DLD1 (cell line): ENCODE data around the gene GABRQ.

Experiments used
- in situ Hi-C: cut with HindIII; loops from 2 replicates; pipeline ENCODE4 v1.10.0; 2017; ENCODE audit warnings: low sequenced_read_pairs

The GABRQ gene

DNA sequence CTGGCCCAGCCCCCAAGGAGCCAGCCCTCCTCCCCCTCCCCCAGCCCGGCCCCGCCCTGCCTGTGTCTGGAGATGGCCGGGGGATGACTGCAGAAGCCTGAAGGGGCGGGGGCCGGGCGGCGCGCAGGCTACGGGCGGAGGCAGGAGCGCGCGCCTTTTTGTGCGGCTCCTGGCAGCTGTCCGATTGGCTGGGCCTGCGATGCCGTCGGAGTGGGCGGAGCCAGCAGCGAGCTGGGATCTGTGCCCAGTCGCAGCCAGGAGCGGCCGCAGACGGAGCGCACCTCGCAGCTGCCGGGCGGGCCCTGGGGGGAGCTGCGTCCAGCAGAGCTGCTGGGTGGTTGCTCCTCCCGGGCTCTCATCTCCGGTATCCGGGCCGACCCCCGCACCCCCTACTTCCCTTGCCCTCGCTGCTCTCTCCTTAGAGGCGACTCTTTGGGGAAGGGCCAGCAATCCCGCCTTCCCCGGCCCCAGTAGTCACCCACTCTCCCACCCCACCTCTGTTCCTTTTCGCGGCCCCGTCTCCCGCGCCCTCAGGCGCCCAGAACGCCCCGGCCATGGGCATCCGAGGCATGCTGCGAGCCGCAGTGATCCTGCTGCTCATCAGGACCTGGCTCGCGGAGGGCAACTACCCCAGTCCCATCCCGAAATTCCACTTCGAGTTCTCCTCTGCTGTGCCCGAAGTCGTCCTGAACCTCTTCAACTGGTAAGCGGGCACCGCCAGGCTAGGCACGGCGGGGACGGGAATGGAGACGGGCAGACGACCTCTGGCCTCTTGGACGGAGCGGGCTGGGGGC lies at the start of gene GABRQ:
GABRQ (plus strand) TSS at position 247 of the 794 bp plus-strand sequence; CDS start at position 555, 308 bp downstream.
- in situ Hi-C loops, result no loop called here

DNA sequence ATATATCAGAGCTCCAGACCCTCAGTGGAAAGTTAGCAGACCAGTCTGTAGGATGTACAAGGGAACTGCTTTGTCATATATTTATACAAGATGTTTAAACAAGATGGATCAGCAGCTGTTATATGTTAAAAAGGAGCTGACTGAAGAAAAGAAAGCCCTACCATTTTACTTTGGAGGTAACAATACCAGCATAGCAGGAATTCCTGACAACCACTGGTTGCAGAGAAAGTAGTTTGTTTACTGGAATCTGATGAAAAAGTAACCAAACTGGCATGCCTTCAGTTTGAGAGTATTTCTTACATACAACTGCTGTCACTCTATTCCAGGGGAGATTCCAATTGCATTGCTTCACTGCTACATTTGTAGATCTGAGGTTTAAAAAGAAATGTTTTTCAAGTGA lies 49.5 kb upstream of the GABRQ start:
- in situ Hi-C loops, result no loop called here

DNA sequence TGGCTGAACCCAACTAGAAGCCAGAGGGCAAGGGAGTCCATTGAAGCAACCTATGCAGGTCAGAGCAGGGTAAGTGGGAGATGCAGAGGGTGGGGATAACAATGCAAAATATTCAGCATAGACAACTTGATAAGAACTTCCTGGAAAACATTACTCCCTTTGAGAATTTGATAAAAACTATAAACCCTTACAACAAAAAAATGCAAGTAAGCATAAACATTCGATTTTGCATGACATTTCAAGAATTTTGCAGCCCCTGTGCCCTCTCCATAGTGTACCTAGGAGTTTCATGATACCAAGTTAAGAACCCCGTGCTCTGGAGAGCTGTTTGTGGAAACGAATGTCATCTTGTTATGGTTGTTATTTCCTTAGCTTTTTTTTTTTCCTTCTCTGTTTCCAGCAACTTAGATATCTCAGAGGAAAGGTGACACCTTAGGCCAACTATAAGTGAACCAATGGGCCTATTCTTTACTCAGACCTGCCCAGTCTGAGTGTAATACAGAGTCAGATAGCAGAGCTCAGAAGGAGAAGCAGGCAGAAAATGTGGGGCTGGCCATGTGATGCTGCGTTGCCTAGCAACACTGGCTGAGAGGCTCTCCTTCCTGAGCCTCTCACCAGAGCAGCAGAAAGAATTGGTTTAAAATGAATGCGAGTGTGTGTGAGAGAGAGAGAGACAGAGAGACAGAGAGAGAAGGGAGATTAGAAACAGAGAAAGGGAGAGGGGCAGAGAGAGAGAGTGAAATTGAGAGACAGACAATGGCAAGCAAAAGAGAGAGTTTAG lies 36.7 kb upstream of the GABRQ start:
- in situ Hi-C loops, result no loop called here

DNA sequence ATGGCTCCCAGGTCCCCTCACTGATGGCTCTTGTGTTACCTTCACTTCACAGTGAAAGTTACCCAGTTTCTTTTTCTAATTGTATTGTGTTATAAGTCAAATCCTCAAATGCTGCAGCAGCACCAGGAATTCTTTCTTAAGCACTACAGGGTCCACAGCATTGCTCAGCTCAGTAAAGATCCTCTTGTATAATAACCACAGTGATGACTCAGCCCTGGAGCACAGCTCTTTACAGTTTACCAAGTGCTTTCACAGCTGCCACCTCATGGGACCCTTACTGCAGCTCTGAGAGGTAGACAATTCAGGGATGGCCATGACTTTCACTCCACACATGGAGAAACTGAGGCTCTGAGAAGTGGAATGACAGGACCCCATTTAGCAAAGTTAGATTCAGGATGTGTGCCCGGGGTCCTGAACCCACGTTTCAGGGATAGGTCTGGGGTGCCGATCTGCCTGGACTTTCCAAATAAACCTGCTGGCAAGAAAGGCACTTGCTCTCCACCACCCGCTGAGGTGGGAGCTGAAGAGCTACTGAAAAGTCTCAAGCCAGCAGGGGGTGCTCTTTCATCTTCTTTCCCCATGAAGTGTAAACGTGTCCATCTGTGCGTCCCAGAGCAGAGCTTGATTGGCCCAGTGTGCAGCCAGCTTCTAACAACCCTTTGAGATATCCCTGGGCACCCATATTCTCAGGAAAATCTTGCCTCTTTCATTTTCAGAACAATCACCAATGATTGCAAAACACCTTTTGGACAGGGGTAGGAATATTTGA lies 35.7 kb upstream of the GABRQ start:
- in situ Hi-C loops, result no loop called here

DNA sequence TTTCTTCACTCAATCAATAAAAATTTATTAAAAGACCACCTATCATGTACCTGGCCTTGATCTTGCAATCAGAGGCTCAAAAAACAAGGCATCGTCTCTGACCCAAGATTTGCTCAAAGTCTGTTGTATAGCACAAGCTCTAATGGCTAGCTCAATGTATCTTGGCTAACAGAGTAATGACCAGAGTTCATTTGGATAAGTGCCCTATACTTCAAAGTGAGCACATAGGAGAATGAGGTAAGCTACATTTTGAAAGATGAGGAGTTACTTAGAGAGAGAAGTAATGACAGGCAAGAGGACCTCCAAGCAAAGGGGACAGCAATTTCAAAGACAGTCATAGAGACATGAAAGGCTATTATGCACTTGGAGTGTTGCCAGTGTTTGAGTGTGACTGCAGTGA lies 22.9 kb upstream of the GABRQ start:
- in situ Hi-C loops, result no loop called here

DNA sequence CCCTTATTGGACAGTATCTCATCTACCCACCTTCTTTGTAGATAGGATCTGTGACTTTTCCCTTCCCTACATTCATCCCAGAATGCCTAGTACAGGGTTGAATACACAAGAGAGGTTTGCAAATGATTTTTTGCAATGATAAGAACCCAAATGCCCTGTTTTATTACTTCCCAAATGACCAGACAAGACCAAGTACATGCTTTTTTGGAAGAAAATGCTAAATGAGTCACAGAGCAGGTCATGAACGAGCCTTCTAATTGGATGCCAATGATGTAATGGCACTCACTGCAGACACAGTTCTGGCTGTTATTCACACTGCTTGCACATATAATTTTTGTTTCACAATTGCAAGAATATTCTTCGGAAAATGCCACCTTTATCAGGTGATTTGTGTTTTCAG lies 17.8 kb upstream of the GABRQ start:
- in situ Hi-C loops, result no loop called here

DNA sequence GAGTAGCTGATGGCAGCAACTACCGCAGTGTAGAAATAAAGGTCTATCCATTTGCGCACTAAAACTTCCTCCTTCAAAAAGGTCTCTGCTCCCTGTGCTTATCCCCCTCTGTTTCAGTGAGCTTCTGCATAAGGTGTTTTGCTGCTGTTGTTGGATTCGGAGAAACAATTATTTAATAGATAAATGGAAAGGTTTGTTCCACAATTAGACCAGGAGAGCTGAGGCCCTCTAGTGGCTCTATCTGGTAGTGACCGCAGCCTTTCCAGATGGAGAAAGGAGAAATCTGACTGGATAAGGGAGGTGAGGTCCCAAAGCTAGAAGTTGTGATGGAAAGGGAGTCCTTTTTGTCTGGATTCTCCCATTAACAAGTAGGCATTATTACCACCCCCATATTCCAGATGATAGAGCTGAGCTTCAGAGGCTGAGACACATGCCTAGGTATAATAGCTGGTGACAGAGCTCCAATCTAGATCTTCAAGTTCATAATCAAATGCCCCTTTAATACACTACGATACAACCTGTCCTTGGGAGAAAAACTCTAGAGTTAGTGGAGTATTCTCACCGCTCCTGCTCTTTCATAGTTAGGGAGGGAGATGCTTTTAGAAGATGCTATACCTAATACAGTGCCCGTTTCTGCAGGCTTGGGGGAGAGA lies 5.1 kb upstream of the GABRQ start:
- in situ Hi-C loops, result no loop called here

DNA sequence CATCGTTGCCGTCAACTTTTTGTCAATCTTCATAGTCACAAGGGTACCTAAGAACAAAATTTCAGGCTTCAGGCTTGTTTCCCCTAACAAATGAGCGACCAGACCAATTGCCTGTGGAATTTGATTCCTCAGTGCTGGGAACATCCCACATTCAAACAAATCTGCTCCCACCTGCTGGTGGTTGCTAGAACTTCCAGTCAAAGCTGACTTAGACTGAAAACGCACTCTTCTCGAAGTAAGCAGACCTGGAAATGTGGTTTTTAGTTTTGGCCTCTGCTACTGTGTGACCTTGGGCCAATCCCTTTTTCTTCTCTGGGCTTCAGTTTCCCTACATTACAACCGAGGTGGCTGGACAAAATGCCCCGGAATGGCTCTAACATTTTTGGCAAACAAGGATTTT lies 1.8 kb upstream of the GABRQ start:
- in situ Hi-C loops, result no loop called here

DNA sequence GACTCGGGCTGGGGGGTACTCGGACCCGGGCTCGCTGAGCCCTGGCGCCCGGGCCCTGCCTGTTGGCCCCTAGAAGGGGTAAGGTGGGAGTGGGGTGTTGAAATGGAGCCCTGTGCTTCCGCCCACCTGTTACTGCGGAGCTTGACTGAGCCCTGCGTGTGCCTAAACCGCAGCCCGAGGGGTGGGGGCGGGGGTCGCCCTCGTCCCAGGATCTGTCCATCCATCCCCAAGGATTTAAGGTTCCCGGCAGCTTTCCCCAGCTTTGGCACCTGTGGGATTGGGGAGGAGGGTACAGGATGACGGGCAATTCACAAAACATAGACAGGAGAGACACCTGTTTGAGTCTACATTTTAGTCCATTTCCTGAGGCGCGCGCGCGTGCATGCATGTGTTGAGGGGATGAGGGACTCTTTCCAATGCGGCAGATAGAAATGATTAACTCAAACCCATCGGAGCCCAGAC lies 779 bp downstream of the GABRQ start:
- in situ Hi-C loops, result no loop called here

DNA sequence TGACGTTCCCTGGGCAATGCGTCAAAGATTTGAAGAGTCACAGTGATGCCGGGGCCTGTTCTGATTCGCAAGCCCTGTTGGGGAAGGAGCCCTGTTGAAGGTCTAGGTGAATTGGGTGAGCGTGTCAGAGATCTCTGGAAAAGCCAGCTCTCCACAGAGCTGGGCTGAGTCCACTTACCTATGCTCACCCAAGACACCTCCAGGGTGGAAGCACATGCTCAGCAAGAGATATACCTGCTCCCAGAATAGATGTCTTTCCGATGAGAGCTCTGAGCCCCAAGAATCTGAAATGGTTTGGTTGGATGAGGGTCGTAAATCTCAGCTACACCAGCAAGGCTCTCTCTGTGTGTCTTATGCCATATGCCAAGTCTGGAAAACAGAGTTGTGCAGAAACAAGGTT lies 1.7 kb downstream of the GABRQ start:
- in situ Hi-C loops, result no loop called here

DNA sequence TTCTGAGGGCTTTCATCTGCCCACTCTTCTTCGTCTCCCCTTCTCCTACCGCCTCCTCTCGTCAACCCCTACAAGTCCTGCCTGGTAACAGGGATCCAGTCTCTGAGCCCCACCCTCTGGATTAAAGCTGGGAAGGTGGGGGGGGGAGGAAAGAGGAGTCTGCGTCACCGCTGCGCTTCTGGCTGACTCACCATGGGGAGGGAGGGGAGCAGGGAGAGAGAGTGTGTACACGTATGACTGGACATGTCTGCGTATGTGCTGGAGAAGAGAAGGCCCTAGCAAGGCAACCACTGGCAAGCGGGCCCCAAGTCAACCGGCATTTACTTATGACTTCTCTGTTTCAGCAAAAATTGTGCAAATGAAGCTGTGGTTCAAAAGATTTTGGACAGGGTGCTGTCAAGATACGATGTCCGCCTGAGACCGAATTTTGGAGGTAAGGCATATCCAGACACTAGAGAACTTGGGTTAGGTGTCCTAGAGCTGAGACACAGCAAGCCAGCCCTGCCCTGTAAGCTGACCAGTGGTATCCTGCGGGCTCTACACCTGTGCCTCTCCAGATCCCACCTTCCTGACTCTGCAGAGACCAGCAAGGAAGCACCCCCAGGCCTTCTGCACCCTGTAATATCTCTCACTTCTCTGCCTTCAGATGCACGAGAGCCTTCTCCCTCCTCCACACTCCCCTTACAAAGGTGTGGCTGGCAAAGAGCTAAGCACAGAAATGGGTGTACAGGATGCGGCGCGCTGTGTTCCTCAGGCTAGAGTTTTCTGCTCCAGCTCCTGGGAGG lies 2.5 kb downstream of the GABRQ start:
- in situ Hi-C loops, result no loop called here

DNA sequence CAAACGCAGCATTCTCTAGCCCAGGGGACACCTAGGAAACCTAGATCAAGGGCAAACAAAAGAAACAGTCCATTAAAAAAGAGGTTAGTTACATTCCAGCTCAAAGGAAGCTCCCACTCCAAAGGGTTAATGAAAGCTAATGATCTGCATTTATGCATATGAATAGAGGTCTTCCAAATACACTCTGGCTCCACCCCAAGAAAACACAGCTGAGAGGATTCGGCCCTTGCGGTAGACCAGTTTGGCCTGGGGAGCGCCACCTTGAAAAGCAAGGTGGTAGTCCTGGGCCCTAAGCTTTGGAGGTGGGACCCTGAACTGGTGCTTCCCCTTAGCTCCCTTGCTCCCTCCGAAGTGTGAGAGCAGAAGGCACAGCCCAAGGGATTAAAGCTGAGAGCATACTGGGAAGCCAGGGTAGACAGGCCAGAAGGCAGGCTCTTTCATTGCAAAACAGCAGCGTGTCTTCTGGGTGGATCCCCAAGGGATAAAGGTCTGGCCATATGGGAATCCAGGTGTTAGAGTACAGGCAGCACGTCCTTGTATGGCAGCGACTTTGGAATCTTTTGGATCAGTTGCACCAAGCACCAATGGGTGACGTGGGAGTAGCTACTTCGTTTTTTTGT lies 3.7 kb downstream of the GABRQ start:
- in situ Hi-C loops, result no loop called here

DNA sequence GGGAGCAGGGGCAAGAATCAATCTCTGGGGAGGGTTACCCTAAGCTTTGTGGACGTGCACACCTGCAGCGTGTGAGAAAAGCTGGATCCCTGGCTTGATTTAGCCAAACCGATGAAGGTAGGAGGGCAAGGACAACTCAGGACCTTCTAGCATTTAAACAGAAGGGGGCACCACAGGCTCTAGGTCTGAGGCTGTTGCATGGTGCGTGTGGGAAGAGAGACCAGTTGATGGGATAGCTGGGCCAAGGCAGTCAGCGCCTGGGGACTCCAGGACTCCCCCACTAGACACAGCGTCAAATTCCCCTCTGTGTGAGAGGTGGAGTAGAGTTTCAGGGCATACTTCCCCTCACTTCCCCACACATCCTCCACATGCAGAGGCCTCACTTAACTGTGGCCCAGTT lies 4.3 kb downstream of the GABRQ start:
- in situ Hi-C loops, result no loop called here

DNA sequence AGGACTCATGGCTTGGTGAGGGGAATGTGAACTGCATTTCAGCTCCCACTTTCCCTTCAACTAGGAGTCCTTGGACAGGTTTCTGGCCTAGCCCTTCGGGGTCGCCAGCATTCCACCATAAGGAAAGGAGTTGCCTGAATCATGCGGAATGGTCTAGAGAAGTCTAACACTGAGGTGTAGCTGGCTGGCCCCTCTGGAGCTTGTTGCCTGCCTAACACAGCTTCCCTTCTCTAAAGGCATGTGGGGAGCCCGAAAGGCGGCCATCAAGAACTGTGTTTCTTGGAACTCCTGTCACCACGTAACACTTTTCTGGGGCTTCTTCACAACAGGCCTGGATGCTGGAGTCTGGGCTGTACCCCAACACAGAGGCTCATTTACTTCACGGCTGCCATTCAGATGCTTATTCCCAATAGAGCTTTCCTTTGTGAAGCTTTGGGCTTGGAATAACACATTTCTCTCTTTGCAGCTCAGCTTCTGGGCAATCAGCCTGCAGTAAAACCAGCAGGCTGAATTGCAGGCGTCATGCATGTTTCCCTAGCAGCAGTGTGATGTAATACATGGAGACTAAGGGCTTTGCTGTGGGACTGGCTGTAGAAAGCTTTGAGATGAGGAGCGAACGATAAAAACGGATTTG lies 5.4 kb downstream of the GABRQ start:
- in situ Hi-C loops, result no loop called here

DNA sequence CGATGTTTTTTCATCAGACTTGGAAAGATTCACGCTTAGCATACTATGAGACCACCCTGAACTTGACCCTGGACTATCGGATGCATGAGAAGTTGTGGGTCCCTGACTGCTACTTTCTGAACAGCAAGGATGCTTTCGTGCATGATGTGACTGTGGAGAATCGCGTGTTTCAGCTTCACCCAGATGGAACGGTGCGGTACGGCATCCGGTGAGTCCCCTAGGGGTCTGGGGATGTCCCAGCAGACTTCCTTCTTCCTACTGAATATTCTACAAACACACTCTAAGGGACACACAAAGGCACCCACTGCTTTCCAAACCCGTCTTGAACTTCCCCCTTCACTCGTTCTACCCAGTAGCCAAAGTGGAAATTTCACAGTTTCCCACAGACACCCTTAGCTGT lies 9.3 kb downstream of the GABRQ start:
- in situ Hi-C loops, result no loop called here

DNA sequence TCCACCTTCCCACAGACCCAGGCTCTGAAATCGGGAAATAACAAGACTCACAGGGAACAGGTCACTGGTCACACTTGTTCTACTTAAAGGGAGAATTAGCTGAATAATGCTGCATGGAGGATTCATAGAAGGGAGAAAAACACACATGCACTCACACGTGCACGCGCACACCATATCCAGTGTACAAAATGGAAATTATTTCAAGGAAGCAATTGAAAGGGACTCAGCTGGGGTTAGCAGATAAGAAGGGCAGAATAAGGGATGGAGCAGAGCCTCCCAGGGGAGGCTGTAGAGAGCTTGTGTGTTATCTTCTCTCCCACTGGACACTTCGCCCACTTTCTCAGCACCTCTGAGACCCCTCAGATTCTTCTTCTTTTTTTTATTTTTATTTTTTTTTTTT lies 10.3 kb downstream of the GABRQ start:
- in situ Hi-C loops, result no loop called here

DNA sequence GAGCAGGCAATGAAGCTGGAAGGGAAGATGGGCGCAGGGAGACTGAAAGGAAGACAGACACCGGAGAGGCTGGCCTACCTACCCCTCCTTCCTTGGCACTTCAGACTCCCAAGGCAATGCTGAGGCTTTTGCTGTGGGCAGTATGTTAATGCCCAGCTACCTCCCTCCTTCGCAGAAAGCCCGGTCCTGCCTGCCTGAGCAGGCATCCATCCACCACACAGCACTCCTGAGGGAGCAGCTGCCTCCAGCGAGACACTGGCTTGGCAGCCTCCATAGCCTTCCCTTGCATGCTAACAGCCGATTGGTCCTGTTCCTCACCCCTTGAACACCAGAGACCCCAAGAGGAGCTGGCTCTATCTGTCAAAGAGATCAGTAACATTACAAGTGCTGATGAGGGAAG lies 14.4 kb downstream of the GABRQ start:
- in situ Hi-C loops, result no loop called here

DNA sequence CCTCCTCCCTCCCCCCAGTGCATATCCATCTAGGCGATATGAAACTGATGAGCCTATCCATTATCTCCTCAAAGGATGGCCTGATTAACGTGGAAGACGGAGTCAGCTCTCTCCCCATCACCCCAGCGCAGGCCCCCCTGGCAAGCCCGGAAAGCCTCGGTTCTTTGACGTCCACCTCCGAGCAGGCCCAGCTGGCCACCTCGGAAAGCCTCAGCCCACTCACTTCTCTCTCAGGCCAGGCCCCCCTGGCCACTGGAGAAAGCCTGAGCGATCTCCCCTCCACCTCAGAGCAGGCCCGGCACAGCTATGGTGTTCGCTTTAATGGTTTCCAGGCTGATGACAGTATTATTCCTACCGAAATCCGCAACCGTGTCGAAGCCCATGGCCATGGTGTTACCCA lies 14.8 kb downstream of the GABRQ start:
- in situ Hi-C loops, result no loop called here

DNA sequence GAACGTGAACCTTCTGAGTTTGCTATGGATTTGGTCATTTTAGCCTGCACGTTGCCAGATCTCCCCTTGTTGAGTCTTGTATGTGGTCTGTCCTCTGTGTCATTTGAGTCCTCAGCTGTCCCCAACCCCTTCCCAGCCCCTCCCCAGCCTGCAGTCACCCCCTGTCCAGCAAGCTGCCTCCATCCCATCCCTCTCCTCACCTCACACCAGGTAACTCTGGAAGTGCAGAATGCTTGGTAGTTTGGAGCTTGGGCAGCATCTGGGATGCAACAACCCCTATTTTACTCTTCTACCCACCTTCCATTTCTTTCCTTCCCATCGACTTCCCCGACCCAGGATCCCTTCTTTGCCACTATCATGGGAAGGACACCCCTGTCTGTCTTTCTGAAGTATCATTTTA lies 18.4 kb downstream of the GABRQ start:
- in situ Hi-C loops, result no loop called here
